HEK293 (cell line): ENCODE data around the gene POC5.

Source experiments
- CTCF ChIA-PET: fragments of 350-600 bp; formaldehyde crosslinking; extraction: SDS; loops from one replicate; lab custom pipeline; 2021; ENCODE audit warnings: antibody characterized with exemption; lab: Yijun Ruan, JAX
- POLR2A ChIA-PET: fragments of 300-600 bp; formaldehyde crosslinking; extraction: SDS; loops from one replicate; lab custom pipeline; 2020; ENCODE audit warnings: antibody characterized with exemption, inconsistent platforms; lab: Yijun Ruan, JAX
- H3K27ac ChIP-seq: fragments of 200-500 bp; sonication (Bioruptor generic); 2 replicates; pipeline ENCODE4 v1.5.1; 2014; ENCODE audit warnings: low read depth, low read length, control low read depth, inconsistent platforms; ENCODE audit errors: extremely low read depth
- H3K36me3 ChIP-seq, 2 experiments: fragments of 200-500 bp in 1 of 2; sonication (Bioruptor generic) in 1 of 2; 1 replicate in 1 of 2; 2 replicates in 1 of 2; pipeline ENCODE4 v1.5.1; 2014 to 2017; ENCODE audit warnings: inconsistent platforms in 2 of 2, low read length in 2 of 2; ENCODE audit not compliant: control insufficient read depth in 2 of 2, insufficient read depth in 1 of 2
- H3K4me1 ChIP-seq: fragments of 200-500 bp; sonication (Bioruptor generic); 2 replicates; pipeline ENCODE4 v1.5.1; 2014; ENCODE audit warnings: mild to moderate bottlenecking, low read length, inconsistent platforms; ENCODE audit not compliant: control insufficient read depth, insufficient read depth
- H3K4me3 ChIP-seq: 2 replicates; pipeline ENCODE4 v1.5.1; 2011; ENCODE audit warnings: low read depth, mild to moderate bottlenecking, control low read depth, low read length, moderate library complexity
- H3K9me3 ChIP-seq: fragments of 200-500 bp; sonication (Bioruptor generic); 2 replicates; pipeline ENCODE4 v1.5.1; 2014; ENCODE audit warnings: low read depth, low read length, inconsistent platforms; ENCODE audit not compliant: control insufficient read depth, insufficient read depth
- GLI2 ChIP-seq: fragments of 450-650 bp; formaldehyde crosslinking; IDR thresholded peaks from 2 replicates; pipeline ENCODE4; 2017; ENCODE audit warnings: missing biosample characterization, missing genetic modification characterization, low read depth, borderline replicate concordance
- GLI4 ChIP-seq: fragments of 450-650 bp; formaldehyde crosslinking; IDR thresholded peaks from 2 replicates; pipeline ENCODE4 v1.5.1; 2016; ENCODE audit warnings: missing biosample characterization, missing genetic modification characterization
- PRDM6 ChIP-seq: fragments of 450-650 bp; formaldehyde crosslinking; IDR thresholded peaks from 2 replicates; pipeline ENCODE4 v1.5.1; 2017; ENCODE audit warnings: missing biosample characterization, missing genetic modification characterization
- SCRT2 ChIP-seq: fragments of 450-650 bp; formaldehyde crosslinking; IDR thresholded peaks from 2 replicates; pipeline ENCODE4 v1.5.1; 2016; ENCODE audit warnings: missing biosample characterization, missing genetic modification characterization
- SP3 ChIP-seq: fragments of 450-650 bp; formaldehyde crosslinking; IDR thresholded peaks from 2 replicates; pipeline ENCODE4 v1.5.1; 2016; ENCODE audit warnings: missing biosample characterization, missing genetic modification characterization
- ZBTB7A ChIP-seq: fragments of 450-650 bp; formaldehyde crosslinking; IDR thresholded peaks from 2 replicates; pipeline ENCODE4 v1.5.1; 2016; ENCODE audit warnings: low read depth, missing biosample characterization, missing genetic modification characterization
- ZNF133 ChIP-seq: fragments of 450-650 bp; formaldehyde crosslinking; IDR thresholded peaks from 2 replicates; pipeline ENCODE4 v1.5.1; 2016; ENCODE audit warnings: missing biosample characterization, missing genetic modification characterization
- ZNF16 ChIP-seq: fragments of 450-650 bp; formaldehyde crosslinking; IDR thresholded peaks from 2 replicates; pipeline ENCODE4 v1.5.1; 2016; ENCODE audit warnings: low read depth, missing biosample characterization, missing genetic modification characterization
- ZNF248 ChIP-seq: fragments of 450-650 bp; formaldehyde crosslinking; IDR thresholded peaks from 2 replicates; pipeline ENCODE4 v1.5.1; 2017; ENCODE audit warnings: missing biosample characterization, missing genetic modification characterization
- ZNF302 ChIP-seq: fragments of 450-650 bp; formaldehyde crosslinking; IDR thresholded peaks from 2 replicates; pipeline ENCODE4 v1.5.1; 2016; ENCODE audit warnings: missing biosample characterization, missing genetic modification characterization, low read depth
- ZNF335 ChIP-seq: fragments of 450-650 bp; formaldehyde crosslinking; conservative IDR thresholded peaks from 2 replicates; pipeline ENCODE4 v1.5.1; 2016; ENCODE audit warnings: missing biosample characterization, missing genetic modification characterization
- ZNF580 ChIP-seq: fragments of 450-650 bp; formaldehyde crosslinking; IDR thresholded peaks from 2 replicates; pipeline ENCODE4 v1.5.1; 2016; ENCODE audit warnings: missing biosample characterization, missing genetic modification characterization
- ZNF610 ChIP-seq: fragments of 450-650 bp; formaldehyde crosslinking; IDR thresholded peaks from 2 replicates; pipeline ENCODE4 v1.5.1; 2016; ENCODE audit warnings: missing biosample characterization, missing genetic modification characterization, borderline replicate concordance
- ZNF843 ChIP-seq: fragments of 450-650 bp; formaldehyde crosslinking; IDR thresholded peaks from 2 replicates; pipeline ENCODE4 v1.5.1; 2016; ENCODE audit warnings: missing biosample characterization, missing genetic modification characterization
- ZSCAN16 ChIP-seq: fragments of 450-650 bp; formaldehyde crosslinking; IDR thresholded peaks from 2 replicates; pipeline ENCODE4 v1.5.1; 2016; ENCODE audit warnings: missing biosample characterization, missing genetic modification characterization
- TF ChIP-seq, protein P1 (sequence below): fragments of 450-650 bp; formaldehyde crosslinking; conservative IDR thresholded peaks from 2 replicates; pipeline ENCODE4 v1.5.1; 2016; ENCODE audit warnings: low read depth, missing biosample characterization, missing genetic modification characterization
- TF ChIP-seq, protein P2 (sequence below): fragments of 450-650 bp; formaldehyde crosslinking; IDR thresholded peaks from 2 replicates; pipeline ENCODE4 v1.5.1; 2016; ENCODE audit warnings: missing biosample characterization, missing genetic modification characterization
- TF ChIP-seq, protein P3 (sequence below): fragments of 450-650 bp; formaldehyde crosslinking; IDR thresholded peaks from 2 replicates; pipeline ENCODE4 v1.5.1; 2017; ENCODE audit warnings: missing biosample characterization, missing genetic modification characterization

The POC5 gene

GRCh38 chr5:75666801-75667200 lies 50.4 kb downstream of the POC5 start:
- ChIA-PET POLR2A (no interaction called here), CTCF (interaction anchor here (0.9 kb wide), 1 partner anchor 290 kb away, joined by 3 read pairs; no protein-coding TSS in a partner anchor)
- Histone ChIP-seq H3K4me1 (peaks cover 7% of the 10 kb centered on the region), H3K4me3 (no peak overlapping the region), H3K9me3 (no peaks in the 10 kb centered on the region), H3K36me3 (no peaks in the 10 kb centered on the region), H3K27ac (no peak overlapping the region)
- no peak for TF ChIP-seq ZSCAN16 (tag by site-specific recombination)
- no peak for TF ChIP-seq SCRT2 (tag by site-specific recombination)
- TF ChIP-seq ZNF16 (tag by site-specific recombination) = no peak
- no peak for TF ChIP-seq ZBTB7A (tag by site-specific recombination)
- TF ChIP-seq, protein P1, sequence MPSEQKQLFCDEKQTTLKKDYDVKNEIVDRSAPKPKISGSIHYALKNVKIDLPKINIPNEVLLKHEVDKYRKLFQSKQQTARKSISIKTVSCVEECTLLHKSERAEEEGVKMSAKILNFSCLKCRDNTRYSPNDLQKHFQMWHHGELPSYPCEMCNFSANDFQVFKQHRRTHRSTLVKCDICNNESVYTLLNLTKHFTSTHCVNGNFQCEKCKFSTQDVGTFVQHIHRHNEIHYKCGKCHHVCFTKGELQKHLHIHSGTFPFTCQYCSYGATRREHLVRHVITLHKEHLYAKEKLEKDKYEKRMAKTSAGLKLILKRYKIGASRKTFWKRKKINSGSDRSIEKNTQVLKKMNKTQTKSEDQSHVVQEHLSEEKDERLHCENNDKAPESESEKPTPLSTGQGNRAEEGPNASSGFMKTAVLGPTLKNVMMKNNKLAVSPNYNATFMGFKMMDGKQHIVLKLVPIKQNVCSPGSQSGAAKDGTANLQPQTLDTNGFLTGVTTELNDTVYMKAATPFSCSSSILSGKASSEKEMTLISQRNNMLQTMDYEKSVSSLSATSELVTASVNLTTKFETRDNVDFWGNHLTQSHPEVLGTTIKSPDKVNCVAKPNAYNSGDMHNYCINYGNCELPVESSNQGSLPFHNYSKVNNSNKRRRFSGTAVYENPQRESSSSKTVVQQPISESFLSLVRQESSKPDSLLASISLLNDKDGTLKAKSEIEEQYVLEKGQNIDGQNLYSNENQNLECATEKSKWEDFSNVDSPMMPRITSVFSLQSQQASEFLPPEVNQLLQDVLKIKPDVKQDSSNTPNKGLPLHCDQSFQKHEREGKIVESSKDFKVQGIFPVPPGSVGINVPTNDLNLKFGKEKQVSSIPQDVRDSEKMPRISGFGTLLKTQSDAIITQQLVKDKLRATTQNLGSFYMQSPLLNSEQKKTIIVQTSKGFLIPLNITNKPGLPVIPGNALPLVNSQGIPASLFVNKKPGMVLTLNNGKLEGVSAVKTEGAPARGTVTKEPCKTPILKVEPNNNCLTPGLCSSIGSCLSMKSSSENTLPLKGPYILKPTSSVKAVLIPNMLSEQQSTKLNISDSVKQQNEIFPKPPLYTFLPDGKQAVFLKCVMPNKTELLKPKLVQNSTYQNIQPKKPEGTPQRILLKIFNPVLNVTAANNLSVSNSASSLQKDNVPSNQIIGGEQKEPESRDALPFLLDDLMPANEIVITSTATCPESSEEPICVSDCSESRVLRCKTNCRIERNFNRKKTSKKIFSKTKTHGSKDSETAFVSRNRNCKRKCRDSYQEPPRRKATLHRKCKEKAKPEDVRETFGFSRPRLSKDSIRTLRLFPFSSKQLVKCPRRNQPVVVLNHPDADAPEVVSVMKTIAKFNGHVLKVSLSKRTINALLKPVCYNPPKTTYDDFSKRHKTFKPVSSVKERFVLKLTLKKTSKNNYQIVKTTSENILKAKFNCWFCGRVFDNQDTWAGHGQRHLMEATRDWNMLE (tag by site-specific recombination) = no peak
- no peak for TF ChIP-seq GLI4
- no peak for TF ChIP-seq PRDM6 (tag by site-specific recombination)
- no peak for TF ChIP-seq ZNF610 (tag by site-specific recombination)
- TF ChIP-seq SP3 (tag by site-specific recombination) = no peak
- TF ChIP-seq ZNF248 = no peak
- no peak for TF ChIP-seq ZNF335 (tag by site-specific recombination)
- TF ChIP-seq, protein P2, sequence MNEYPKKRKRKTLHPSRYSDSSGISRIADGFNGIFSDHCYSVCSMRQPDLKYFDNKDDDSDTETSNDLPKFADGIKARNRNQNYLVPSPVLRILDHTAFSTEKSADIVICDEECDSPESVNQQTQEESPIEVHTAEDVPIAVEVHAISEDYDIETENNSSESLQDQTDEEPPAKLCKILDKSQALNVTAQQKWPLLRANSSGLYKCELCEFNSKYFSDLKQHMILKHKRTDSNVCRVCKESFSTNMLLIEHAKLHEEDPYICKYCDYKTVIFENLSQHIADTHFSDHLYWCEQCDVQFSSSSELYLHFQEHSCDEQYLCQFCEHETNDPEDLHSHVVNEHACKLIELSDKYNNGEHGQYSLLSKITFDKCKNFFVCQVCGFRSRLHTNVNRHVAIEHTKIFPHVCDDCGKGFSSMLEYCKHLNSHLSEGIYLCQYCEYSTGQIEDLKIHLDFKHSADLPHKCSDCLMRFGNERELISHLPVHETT = no peak
- TF ChIP-seq ZNF302 = no peak
- TF ChIP-seq ZNF843 (tag by site-specific recombination) = no peak
- TF ChIP-seq, protein P3, sequence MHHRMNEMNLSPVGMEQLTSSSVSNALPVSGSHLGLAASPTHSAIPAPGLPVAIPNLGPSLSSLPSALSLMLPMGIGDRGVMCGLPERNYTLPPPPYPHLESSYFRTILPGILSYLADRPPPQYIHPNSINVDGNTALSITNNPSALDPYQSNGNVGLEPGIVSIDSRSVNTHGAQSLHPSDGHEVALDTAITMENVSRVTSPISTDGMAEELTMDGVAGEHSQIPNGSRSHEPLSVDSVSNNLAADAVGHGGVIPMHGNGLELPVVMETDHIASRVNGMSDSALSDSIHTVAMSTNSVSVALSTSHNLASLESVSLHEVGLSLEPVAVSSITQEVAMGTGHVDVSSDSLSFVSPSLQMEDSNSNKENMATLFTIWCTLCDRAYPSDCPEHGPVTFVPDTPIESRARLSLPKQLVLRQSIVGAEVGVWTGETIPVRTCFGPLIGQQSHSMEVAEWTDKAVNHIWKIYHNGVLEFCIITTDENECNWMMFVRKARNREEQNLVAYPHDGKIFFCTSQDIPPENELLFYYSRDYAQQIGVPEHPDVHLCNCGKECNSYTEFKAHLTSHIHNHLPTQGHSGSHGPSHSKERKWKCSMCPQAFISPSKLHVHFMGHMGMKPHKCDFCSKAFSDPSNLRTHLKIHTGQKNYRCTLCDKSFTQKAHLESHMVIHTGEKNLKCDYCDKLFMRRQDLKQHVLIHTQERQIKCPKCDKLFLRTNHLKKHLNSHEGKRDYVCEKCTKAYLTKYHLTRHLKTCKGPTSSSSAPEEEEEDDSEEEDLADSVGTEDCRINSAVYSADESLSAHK (tag by site-specific recombination) = no peak
- no peak for TF ChIP-seq ZNF580 (tag by site-specific recombination)
- TF ChIP-seq ZNF133 (tag by site-specific recombination) = no peak
- TF ChIP-seq GLI2 (tag by site-specific recombination) = no peak
